Endodermal cell (in vitro differentiated cells): ENCODE measurements around the gene MAPK10. TPM values are rescaled to one million over a fixed set of nuclear protein-coding genes. Genes with fewer than 3 reads are reported as not detected.

ENCODE experiments used
- DNase-seq: peaks from one replicate; pipeline ENCODE4 v3.0.0-alpha.2; 2017
- H3K27ac ChIP-seq: 2 replicates; pipeline ENCODE4 v1.5.1; 2013; ENCODE audit warnings: mild to moderate bottlenecking, low read depth, low read length, moderate library complexity
- H3K27me3 ChIP-seq: 2 replicates; pipeline ENCODE4 v1.6.1; 2013; ENCODE audit warnings: mild to moderate bottlenecking, low read length, moderate library complexity; ENCODE audit not compliant: insufficient read depth, control insufficient read depth, poor library complexity, severe bottlenecking
- H3K36me3 ChIP-seq: 2 replicates; pipeline ENCODE4 v1.7.0; 2013; ENCODE audit warnings: mild to moderate bottlenecking, low read length, moderate library complexity; ENCODE audit not compliant: control insufficient read depth, insufficient read depth
- H3K4me1 ChIP-seq: one replicate; pipeline ENCODE4 v1.7.0; 2013; ENCODE audit warnings: low read length; ENCODE audit not compliant: control insufficient read depth, insufficient read depth
- H3K4me3 ChIP-seq: 2 replicates; pipeline ENCODE4 v1.5.1; 2013; ENCODE audit warnings: mild to moderate bottlenecking, low read length, moderate library complexity
- H3K9ac ChIP-seq: 2 replicates; pipeline ENCODE4 v1.6.1; 2013; ENCODE audit warnings: mild to moderate bottlenecking, low read length, moderate library complexity; ENCODE audit not compliant: poor library complexity, severe bottlenecking; ENCODE audit errors: extremely low read depth
- H3K9me3 ChIP-seq: 2 replicates; pipeline ENCODE4 v1.6.1; 2013; ENCODE audit warnings: mild to moderate bottlenecking, low read length, moderate library complexity; ENCODE audit not compliant: control insufficient read depth
- H3K27ac Mint-ChIP-seq: 2 replicates; pipeline ENCODE4 v1.8.0; 2020; ENCODE audit warnings: mixed read lengths
- H3K27me3 Mint-ChIP-seq: 2 replicates; pipeline ENCODE4 v1.8.0; 2021; ENCODE audit warnings: mild to moderate bottlenecking, mixed read lengths; ENCODE audit not compliant: insufficient read depth
- H3K36me3 Mint-ChIP-seq: 2 replicates; pipeline ENCODE4 v1.8.0; 2020; ENCODE audit warnings: low read depth, mixed read lengths
- H3K4me1 Mint-ChIP-seq: 2 replicates; pipeline ENCODE4 v1.8.0; 2020; ENCODE audit warnings: mixed read lengths
- H3K4me3 Mint-ChIP-seq: 2 replicates; pipeline ENCODE4 v1.8.0; 2020; ENCODE audit warnings: mild to moderate bottlenecking, moderate library complexity, mixed read lengths
- H3K9me3 Mint-ChIP-seq: 2 replicates; pipeline ENCODE4 v1.8.0; 2020; ENCODE audit warnings: mild to moderate bottlenecking, mixed read lengths
- CTCF ChIP-seq: fragments of 200-600 bp; sonication (generic); conservative IDR thresholded peaks from 2 replicates; pipeline ENCODE4 v1.5.0; 2021; ENCODE audit warnings: antibody characterized with exemption, mild to moderate bottlenecking
- WGBS, 2 experiments: methylation state at CpG; one replicate each; pipeline versions ENCODE4 v1.1.5 to v1.1.7; 2013; ENCODE audit warnings: missing lambda C conversion rate in 2 of 2, mixed read lengths in 1 of 2; ENCODE audit not compliant: insufficient coverage in 1 of 2, insufficient read length in 1 of 2; 5-methylcytosine and 5-hydroxymethylcytosine counted together
- total RNA-seq, 2 donors: library from RNA; stranded (reverse); fragmentation: NEBNext Ultra II Directional in 1 of 2; extraction: Animal tissue kit (Norgen Biotek cat#: 25700) in 1 of 2; gene quantifications; 2 replicates in 1 of 2; 3 replicates in 1 of 2; pipeline ENCODE4 v1.2.1, GENCODE V29; 2021

MAPK10 gene
- total RNA-seq, 2 donors from 2014 or later: 45.1 to 70.2 TPM

GRCh38 chr4:85968945-85969819 lies 390.7 kb downstream of the MAPK10 start:
- H3K9ac ChIP-seq: no peak overlapping the region
- H3K4me3 ChIP-seq: no peak overlapping the region
- no peak overlapping the region for H3K27ac ChIP-seq
- Mint-ChIP-seq H3K4me1 (peaks cover 2% of the 10 kb centered on the region), H3K36me3 (peaks cover 32% of the 10 kb centered on the region), H3K4me3 (no peak overlapping the region), H3K9me3 (peaks cover 4% of the 10 kb centered on the region), H3K27me3 (no peaks in the 10 kb centered on the region), H3K27ac (no peak overlapping the region)
- H3K36me3 ChIP-seq: peaks cover 27% of the 10 kb centered on the region
- H3K9me3 ChIP-seq: peaks cover 8% of the 10 kb centered on the region
- no peaks in the 10 kb centered on the region for H3K4me1 ChIP-seq
- peak; percentile 71 for TF ChIP-seq CTCF
- no peaks in the 10 kb centered on the region for H3K27me3 ChIP-seq
- WGBS, 2 experiments: 59 to 92% methylated on average over 1 to 3 of the region's 3 CpGs
- DNase-seq: no peak

- DNase-seq: no peak
- H3K4me1 Mint-ChIP-seq: peaks cover 2% of the 10 kb centered on the region
- TF ChIP-seq CTCF: no peak
- Histone ChIP-seq H3K4me1 (no peaks in the 10 kb centered on the region), H3K36me3 (peaks cover 18% of the 10 kb centered on the region), H3K9ac (no peak overlapping the region), H3K27ac (no peak overlapping the region), H3K9me3 (peaks cover 3% of the 10 kb centered on the region), H3K27me3 (no peaks in the 10 kb centered on the region), H3K4me3 (no peak overlapping the region)
- H3K27ac Mint-ChIP-seq: no peak overlapping the region
- peaks cover 27% of the 10 kb centered on the region for H3K36me3 Mint-ChIP-seq
- H3K9me3 Mint-ChIP-seq: peaks cover 4% of the 10 kb centered on the region
- H3K27me3 Mint-ChIP-seq: no peaks in the 10 kb centered on the region
- 89 to 100% methylated on average over 1 to 2 of the region's 2 CpGs for WGBS, 2 experiments
- H3K4me3 Mint-ChIP-seq: no peak overlapping the region
Observed at GRCh38 chr4:85967872-85968271, 392.0 kb downstream of the MAPK10 start.

GRCh38 chr4:85966373-85966772 lies 393.5 kb downstream of the MAPK10 start:
- 86 to 100% methylated on average over 1 of the region's 2 CpGs for WGBS, 2 experiments
- H3K27me3 ChIP-seq: no peaks in the 10 kb centered on the region
- H3K4me3 Mint-ChIP-seq: no peak overlapping the region

More at GRCh38 chr4:85966373-85966772, 393.5 kb downstream of the MAPK10 start:
- no peak overlapping the region for H3K27ac ChIP-seq
- Mint-ChIP-seq H3K27ac (no peak overlapping the region), H3K36me3 (peaks cover 14% of the 10 kb centered on the region), H3K9me3 (peaks cover 4% of the 10 kb centered on the region), H3K4me1 (peaks cover 4% of the 10 kb centered on the region), H3K27me3 (no peaks in the 10 kb centered on the region)
- no peak overlapping the region for H3K9ac ChIP-seq
- no peaks in the 10 kb centered on the region for H3K4me1 ChIP-seq
- no peaks in the 10 kb centered on the region for H3K9me3 ChIP-seq
- no peak for DNase-seq
- TF ChIP-seq CTCF: no peak
- H3K36me3 ChIP-seq: peaks cover 4% of the 10 kb centered on the region
- no peak overlapping the region for H3K4me3 ChIP-seq
